MM.1S (cell line): ENCODE results near the gene PURA.

Experiments
- CTCF ChIP-seq: fragments of 300-600 bp; sonication (generic); IDR thresholded peaks from 2 replicates; pipeline ENCODE4 v1.5.1; 2016; ENCODE audit warnings: antibody characterized with exemption, low read length, mixed read lengths
- EZH2 ChIP-seq: fragments of 300-600 bp; sonication (generic); optimal IDR thresholded peaks from 2 replicates; pipeline ENCODE3; 2017; ENCODE audit warnings: low read depth, mild to moderate bottlenecking, antibody characterized with exemption, low read length, mixed read lengths
- EZH2phosphoT487 ChIP-seq: fragments of 300-600 bp; sonication (generic); IDR thresholded peaks from 2 replicates; pipeline ENCODE4 v1.6.1; 2018; ENCODE audit warnings: antibody characterized with exemption, low read length

- TF ChIP-seq CTCF (no peak), EZH2 (no peak), EZH2phosphoT487 (no peak)
These were observed 20.5 kb downstream of the PURA start for GRCh38 chr5:140134277-140134935.
